Right renal pelvis (tissue), 4 donors: Measurements from ENCODE around the gene HOXA5. TPM values are rescaled to one million over a fixed set of nuclear protein-coding genes. Genes with fewer than 3 reads are reported as not detected.

Experiments used
- DNase-seq, 4 donors: peaks; one replicate each; pipeline ENCODE4 v3.0.0-alpha.2; 2013; ENCODE audit warnings: low read depth in 4 of 4, low spot score in 3 of 4, missing footprints in 1 of 4
- polyA plus RNA-seq, 4 donors: library from polyadenylated mRNA; unstranded; fragments of 120-200 nt; gene quantifications; one replicate each; pipeline ENCODE4 v1.2.1, GENCODE V29; 2013; ENCODE audit not compliant: insufficient read length in 4 of 4

HOXA5 gene
- polyA plus RNA-seq, 4 donors = 71.9 to 83.8 (median 78.1) TPM

DNA sequence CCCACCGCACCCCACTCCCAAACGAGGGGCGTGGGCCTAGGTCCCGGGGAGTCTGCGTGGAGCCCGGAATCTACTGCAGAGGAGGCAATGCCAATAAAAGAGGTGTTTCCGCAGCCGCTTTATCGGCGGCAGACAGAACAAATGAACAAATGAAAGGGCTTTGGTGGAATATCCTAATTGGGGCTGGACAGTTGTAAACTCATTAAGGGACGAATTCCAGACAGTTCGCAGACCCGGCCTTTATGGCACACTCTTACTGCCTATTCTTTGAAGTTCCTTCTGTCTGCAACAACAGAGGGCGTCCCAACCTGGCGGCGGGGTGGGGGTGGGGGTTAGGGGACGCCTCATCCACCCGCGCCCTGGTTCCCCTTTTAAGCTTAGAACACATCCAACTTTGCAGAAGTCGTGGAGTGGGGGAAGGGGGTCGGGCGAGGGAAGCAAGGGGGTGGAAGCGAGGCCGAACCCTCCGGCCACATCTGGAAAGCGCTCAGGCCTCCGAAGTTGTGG, 17.8 kb upstream of the HOXA5 start:
- DNase-seq = no peak

DNA sequence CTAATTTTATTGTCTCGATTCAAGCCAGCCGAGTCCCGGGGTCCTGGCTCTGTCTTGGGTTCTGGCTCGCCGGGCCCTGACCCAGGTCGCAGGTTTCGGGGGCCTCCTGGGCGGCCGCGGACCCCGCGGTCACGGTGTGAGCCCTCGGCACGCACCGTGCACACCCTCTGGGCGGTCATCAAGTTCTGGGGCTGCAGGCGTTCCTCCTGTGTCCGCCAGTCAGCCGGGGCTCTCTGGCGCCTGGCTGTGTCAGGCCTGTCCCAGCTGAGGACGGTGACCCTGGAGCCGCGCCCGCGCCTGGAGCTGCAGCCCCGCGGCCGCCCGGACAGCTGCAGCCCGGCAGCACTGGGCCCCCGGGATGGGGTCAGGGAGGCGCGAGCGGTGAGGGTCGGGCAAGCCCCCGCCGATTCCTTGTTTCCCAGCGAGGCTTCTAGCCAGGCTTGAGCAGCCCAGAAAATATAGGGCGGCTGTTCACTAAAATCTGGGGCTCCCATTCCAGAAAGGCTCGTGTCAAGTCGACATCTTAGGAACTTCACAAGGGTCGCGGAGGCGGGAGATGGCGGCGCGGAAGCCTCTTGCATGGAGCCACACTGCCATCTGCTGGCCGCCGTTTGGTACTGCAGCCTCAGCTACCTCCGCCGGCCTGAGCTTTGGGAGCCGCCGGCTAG, 17.2 kb upstream of the HOXA5 start:
- peak; percentile 89 to 93 (median 90) for DNase-seq

DNA sequence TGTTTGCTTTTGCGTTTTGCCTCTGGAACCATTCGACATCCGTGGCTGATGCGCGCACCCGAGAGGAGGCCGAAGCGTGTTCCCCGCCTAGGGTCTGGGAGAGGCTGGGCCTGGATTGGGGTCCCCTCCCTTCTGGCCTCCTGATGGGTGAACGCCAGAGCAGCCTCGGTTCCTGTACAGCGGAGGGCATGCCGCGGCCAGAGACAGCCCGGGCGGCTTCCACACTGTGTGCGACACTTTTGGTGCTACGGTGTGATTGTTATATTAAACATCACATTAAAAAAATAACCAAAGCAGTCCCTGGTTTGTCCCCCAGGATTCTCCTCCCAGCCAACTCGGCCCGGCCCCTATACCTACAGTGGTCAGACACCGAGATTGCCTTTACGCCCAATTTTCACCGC, 16.7 kb upstream of the HOXA5 start:
- DNase-seq = no peak

DNA sequence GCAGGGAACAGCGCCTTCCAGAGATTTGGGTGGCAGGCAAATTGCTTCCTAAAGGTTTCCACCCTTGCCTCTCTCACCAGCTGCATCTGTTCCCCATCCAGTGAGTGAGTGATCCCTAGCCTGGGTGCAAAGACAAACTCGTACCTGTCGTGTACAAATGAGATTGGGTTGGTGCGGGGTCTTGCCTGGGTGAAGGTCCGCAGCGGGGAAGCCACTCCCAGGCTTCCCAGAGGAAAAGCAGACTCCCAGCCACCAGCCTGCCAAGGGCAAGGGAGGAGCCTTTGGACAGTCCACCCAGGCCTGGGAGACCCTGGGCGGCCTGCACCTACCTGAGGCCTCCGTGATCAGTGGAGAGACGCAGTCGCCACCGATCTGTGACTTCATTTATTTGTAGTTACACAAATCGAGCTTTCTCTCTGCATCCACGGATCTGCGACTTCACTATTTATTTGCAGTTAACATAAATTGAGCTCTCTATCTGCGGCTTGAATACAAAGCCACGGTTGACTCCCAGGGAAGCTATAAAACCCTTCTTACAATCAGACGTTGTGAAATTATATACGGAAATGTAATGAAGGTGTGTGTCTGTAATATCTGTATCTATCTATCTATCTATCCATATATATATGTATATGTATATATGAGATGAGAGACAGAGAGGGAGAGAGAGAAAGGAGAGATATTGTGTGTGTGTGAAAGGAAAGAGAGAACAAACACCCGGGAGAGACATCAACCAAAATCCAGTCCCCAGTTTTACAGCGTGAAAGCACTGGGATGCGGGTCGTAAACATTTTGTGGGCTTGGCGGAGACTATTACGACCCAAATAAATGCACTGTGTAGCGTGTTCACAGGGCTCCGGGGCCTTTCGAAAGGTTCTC, 16.0 kb upstream of the HOXA5 start:
- no peak for DNase-seq

DNA sequence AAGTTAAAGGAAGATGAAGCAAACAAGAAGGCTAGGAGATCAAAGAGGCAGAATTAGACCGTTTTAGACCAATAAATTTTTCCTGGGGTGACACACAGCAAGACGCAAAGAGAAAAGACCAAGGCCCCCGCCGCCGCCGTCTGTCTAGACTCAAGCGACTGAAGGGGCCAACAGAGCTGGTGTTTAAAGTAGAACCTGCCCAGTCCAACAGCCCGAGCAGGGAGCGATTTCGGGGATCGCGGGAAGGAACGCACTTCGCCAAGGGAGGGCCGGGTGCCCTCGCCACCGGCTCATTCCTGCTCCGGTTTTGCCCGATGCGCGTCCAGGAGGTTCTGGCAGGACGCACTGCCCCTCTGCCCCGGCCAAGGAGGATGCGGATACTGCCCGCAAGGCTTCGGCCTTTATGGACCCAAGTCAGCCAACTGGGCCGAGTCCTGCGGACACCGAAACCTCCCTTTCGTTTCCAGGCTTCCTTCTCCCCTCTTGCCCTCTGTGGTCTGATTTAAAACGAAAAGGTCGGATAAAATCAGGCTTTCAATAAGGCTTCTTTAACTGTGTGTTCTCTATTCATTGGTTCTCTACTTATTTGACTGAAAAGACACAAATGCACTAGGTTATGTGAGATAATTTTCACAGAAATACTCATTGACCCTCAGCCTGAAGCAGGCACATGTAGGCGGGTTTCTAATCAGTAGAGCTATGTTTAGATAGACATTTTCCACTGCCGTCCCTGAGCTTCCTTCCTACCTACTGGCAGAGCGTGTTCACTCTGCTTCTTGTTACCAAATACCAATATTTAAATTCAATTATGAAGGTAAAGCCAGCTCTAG, 15.2 kb upstream of the HOXA5 start:
- DNase-seq = no peak

DNA sequence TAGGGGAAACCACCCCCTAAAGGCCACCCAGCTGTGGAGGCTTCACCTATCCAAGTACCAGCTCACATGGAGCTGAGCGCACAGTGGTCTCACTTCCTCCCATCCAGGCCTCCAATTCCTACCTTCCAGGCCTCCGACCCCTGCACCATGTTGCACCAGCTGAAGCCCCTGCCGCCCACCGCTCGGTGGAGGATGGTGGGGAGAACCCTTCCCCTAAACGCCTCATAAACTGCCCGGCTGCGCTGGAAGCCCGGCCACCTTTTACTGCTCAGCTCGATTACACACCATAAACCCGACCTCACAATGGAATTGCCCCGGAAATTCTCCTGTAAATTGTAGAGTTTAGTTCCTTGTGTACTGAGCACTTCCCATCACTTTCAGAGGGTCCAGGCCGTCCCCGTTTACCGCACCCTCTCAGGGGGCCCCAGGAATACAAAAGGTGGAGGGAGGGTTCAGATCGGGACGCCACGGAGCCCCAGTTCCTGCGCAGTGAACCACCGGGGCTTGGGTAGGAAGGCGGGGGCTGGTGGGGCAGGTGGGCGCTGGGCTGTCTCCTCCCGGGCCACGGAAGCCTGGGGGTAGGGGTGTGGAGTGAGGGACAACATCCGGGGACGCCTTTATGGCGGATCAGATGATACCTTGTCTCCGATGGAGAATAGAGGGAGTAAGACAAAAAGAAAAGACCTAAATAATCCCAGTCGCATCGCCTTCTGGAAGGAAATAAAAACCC, 14.4 kb upstream of the HOXA5 start:
- no peak for DNase-seq

DNA sequence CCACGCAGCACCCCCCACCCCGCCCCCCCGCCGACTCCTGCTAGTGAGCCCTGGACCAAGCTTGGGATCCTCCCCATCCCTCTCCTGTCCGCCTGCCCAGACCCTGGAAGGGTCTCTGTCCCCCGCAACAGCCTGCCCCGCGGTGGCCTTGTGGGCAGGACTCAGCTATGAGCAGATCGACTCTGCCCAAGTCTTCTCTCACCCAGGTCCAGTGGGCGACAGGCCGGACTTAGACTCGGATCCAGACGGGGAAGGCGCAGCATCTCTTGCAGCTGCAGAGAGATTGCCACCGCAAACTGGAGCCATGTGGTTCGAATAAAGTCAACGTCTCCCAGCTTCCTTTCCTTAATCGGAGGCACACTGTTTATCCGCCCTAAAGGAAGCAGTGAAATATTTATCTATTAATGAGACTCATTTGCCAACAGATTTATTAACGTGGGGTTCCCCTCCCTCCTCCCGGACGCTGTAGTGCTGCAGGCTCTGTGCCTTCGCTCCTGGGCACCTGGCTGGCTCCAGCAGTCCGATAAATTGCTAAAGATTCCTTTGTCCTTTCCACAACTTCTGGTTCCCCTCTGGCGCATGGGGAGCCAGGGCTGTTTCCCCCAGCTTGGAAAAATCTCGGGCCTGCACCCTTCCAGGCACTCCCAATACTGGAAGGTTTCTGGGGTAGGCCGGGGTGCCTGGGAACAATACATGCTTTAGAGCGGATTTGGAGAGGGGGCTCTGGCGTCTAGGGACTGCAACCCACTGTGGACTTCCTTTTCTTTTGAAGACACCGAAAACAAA, 13.6 kb upstream of the HOXA5 start:
- no peak for DNase-seq

DNA sequence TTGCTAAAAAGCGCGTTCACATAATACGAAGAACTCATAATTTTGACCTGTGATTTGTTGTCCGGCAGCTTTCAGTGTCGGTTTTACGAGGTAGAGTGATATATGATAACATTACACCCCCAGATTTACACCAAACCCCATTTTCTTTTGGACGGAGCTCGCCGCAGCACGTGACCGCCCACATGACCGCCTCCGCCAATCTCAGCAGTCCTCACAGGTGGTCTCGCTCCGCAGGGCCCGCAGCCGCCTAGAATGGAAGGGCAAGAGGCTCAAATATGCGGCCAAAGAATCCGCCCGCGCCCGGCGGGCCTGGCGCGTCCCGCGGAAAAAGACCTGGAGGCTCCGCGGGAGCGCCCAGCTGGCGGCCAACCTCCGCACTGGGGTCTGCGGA, 13.0 kb upstream of the HOXA5 start, which contains the start of gene HOXA7:
Gene HOXA7, minus strand, starts transcription at position 168 of the 391 bp plus-strand sequence. Its CDS starts 130 bp downstream, at position 38.
- DNase-seq = peak; percentile 85 to 91 (median 90)

DNA sequence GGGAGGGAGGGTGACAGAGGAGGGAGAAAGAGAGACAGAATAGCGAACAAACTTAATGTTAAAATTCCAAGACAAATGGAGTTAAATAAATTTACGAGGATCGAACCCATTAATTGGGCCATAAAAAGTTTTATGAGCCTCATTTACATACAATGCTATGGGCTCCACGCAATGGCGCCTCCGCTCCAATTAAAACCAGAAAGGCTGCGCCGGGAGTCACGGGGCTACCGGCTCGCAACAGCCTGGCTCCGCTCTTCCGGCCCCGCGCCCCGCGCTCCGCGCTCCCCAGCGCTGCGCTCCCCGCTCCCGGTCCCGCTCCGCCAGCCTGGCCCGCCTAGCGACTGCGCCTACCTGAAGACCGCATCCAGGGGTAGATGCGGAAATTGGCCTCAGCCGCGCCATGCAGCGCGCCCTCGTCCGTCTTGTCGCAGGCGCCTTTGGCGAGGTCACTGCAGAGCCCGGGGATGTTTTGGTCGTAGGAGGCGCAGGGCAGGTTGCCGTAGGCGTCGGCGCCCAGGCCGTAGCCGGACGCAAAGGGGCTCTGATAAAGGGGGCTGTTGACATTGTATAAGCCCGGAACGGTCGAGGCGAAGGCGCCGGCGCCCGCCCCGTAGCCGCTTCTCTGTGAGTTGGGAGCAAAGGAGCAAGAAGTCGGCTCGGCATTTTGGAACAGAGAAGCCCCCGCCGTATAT, 12.5 kb upstream of the HOXA5 start:
- no peak for DNase-seq

DNA sequence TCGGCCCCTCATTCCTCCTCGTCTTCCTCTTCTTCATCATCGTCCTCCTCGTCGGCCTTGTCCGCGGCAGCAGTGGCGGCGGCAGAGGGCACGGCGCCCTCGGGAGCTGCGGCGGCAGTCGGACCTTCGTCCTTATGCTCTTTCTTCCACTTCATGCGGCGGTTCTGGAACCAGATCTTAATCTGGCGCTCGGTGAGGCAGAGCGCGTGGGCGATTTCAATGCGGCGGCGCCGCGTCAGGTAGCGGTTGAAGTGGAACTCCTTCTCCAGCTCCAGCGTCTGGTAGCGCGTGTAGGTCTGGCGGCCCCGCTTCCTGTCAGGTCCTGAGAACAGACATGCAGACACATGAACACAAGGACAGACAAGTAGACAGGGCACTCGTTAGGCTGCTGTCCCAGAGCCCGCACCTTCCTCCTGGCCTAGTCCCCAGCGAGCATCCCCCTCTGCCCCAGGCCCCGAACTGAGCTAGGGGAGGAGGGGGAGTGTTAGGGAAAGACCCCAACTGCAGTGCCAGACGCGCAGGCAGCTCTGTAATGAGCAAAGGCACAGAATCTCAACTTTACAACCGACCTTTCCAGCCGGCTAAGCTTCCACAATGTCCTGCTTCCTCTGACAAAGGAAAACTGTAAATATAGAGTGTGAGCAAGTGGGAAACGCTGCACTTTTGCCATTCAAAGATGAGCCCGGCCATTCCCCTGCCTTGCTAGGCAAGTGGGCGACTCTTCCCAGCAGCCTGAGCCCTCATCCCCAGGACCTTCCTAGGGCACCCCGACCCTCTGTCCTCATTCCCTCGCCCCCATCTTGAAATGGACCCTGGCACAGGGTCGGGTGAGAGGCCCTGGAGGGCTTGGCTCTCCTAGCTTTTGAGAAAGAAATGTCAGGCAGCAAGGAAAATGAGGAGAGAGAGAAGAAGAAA, 11.7 kb upstream of the HOXA5 start:
- DNase-seq = no peak

DNA sequence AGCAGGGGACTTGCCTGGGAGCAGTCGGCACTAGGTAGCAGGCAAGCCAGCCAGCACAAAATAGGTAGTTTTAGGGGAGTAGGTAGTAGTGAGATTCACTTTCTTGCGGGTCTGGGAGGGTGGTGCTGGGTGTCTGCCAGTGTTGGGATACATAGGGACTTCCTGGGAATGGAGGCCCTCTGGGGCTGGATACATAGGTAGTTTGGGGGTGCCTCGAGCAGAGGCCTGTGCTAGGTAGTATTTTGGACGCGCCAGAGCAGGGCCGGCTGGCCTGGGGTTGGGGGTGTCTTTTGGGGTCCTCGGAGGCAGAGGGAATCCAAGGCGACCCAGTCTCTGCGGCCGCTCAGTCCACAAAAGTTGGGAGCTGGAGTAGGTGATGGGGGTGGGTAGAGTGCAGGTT, 10.9 kb upstream of the HOXA5 start:
- DNase-seq = no peak

DNA sequence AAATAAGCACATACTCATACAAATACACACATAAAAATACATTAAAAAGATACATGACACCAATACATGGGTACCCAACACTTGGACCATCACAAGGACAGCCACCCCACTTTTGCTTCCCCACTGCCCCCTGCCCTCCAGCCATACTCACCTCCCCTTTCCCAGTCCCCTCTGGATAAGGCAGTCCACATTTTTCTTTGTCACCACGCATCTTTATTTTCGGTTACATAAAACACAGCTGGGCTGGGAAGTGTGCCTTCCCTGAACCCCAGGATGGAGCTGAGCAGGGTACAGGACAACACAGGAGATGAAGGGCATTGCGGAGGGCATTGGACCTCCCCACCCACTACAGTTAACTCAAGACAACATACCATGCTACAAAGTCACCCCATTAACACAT, 10.0 kb upstream of the HOXA5 start:
- no peak for DNase-seq

DNA sequence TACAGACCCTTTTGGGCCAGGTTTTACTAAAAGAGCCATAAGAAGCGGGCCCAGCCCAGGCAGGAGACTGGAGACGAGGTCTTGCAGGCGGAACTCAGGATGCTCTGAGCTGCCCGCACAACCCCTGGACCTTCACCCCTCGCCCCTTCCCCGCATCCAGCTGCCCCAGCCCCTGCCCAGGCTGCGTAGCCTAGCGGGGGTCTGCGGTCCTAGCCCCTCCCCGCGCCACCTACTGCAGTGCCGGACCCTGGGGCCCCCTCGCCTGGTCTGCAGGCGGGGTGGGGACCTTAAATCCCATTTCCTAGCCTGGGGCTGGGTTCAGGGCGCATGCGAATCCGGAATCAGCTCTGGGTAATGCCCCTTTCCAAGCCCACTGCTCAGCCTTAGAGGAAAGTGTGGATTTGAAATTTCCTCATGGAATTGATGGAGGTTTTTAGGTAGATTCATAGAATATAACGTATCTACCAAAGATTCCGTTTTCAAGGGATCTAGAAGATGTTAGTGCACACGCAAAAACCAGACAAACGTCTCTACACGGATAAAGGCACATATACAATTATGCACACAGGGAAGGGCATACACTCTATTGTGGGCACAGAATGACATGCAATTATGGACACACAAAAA, 9.4 kb upstream of the HOXA5 start:
- no peak for DNase-seq

DNA sequence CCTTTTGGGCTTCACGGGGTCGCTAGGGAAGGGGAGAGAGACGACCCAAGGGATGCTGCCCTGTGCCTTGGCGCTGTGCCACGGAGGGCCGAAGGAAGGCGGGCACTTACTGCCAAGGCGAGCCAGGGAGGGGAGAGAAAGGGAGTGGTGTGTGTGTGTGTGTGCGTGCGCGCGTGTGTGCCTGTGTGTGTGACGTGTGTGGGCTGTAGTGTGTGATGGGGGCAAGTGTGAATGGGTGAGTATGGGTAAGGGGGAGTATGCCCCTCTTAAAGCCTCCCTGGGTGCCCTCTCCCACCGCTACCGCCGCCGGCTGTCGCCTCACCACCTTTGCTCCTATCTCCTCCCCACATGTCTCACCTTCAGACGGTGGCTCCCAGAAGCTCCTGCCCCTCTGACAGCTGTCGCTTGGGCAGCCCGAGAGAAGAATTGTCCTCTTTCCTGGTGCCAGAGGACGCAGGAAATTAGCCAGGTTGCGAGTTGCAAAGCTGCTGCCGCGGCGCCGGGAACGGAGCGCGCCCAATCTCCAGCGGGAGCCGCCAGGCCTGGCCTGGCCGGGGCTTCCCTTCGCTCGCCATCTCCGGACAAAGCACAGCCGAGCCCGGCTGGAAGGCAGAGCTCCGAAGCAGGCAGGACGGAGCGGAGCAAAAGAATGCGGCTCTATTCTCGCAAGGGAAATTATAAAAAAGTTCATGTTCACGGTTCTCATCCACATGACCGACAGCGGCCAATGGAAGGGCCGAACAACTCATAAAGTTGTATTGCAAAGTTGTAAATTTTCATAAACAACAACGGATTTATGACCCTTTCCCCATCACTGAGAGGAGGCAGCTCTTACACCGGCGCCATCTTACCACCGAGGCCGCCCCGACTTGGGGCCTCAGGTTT, 8.7 kb upstream of the HOXA5 start, which contains the start of gene HOXA3:
Gene HOXA3, minus strand, starts transcription at position 653 of the 885 bp plus-strand sequence. CDS start 41,943 bp downstream, outside the sequence.
- DNase-seq = peak in 3 of 4 donors; percentile 83 to 91 (median 88)

DNA sequence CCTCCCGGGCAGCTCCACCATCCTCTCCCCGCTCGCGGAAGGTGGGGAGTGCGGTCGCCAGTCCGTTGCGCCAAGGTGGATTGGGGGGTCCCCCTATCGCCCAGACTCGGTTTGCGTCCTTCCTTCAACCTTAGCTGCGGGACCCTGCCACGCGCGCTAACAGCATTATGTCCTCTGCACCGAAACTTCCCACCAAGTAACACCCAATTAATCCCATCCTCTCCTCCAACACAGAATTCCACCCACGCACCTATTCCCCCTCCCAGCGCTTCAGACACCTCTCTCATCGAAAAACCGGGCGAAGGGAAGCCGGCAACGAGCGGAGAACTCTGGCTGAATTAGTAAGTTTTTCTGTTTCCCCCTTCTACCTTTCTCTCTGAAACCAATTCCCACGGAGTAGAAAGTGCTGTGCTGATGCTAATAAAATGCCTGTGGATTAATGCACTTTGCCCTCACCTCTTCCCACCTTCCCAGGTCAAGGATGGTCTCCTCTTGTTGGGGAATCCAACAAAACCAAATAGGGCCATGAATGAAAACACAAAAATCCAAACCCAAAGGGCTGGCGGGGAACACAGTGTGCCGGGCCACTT, 8.0 kb upstream of the HOXA5 start:
- no peak for DNase-seq
